ENCODE data around the gene LRP11.
"Not testable (repeated sequence)": the region's sequence is repeated elsewhere in the genome, so short reads cannot be mapped to it uniquely, and the experiment has no call there.

LRP11 gene

GRCh38 chr6:149897855-149898744, 33.9 kb upstream of the LRP11 start, which contains the start of gene RAET1E:
TSS of gene RAET1E (minus strand) at chr6:149898113. CDS start at chr6:149890901, 7,212 bp downstream.
- no peak for DNase-seq (ENCODE audit: low spot score)

DNA sequence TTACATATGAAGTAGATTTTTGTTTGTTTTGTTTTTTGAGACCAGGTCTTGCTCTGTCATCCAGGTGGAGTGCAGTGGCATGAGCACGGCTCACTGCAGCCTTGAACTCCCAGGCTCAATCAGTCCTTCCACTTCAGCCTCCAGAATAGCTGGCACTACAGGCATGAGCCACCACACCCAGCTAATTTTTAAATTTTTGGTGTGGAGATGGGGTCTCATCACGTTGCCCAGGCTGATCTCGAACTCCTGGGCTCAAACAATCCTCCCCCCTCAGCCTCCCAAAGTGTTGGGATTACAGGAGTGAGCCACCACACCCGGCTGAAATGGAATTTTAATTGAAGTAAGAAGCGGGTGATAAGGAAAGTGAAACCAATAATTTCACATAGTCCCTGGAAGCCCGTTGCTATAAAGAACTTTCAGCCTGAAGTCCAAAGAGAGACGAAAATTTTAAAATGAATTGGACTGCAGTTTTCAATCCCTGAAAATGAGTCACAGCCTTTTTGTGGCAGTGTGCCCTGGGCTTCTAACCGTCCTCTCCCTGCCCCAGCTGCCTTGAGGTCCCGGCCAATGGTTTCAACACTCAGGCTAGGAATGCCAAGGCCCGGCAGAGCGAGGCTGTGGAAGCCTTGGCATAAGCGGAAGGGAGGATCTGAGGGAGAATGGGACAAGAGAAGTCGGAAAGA, 33.0 kb upstream of the LRP11 start:
- DNase-seq (ENCODE audit: low spot score) = peak; percentile 45

- no peak for DNase-seq (ENCODE audit: low spot score)
Measured at GRCh38 chr6:149896491-149896890, 32.3 kb upstream of the LRP11 start.

- DNase-seq (ENCODE audit: low spot score) = no peak
Measured at GRCh38 chr6:149895833-149896271, 31.7 kb upstream of the LRP11 start.

GRCh38 chr6:149895048-149895590, 31.0 kb upstream of the LRP11 start:
- DNase-seq (ENCODE audit: low spot score) = no peak

DNA sequence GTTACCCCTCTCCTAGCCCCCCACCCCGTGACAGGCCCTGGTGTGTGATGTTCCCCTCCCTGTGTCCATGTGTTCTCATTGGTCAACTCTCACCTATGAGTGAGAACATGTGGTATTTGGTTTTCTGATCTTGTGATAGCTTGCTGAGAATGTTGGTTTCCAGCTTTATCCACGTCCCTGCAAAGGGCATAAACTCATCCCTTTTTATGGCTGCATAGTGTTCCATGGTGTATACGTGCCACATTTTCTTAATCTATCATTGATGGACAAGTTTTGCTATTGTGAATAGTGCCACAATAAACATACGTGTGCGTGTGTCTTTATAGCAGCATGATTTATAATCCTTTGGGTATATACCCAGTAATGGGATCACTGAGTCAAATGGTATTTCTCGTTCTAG, 27.7 kb upstream of the LRP11 start:
- not testable (repeated sequence) for DNase-seq (ENCODE audit: low spot score)

DNA sequence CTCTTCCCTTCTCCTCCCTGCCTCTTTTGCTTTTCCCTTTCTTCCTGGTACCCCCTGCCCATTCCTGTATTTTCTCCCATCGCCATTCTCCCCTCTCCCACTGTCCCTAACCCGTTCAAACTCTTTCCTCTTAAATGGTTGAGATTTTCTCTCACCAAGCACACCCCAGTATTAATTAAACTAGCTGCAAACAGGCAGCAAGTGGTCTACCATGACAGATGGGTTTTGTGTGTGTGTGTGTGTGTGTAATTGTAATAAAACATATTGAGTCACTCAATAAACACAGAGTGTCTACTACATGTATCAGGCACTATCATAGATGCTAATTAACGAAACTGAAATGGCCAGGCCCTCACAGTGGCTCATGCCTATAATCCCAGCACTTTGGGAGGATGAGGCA, 27.1 kb upstream of the LRP11 start:
- DNase-seq (ENCODE audit: low spot score) = no peak

DNA sequence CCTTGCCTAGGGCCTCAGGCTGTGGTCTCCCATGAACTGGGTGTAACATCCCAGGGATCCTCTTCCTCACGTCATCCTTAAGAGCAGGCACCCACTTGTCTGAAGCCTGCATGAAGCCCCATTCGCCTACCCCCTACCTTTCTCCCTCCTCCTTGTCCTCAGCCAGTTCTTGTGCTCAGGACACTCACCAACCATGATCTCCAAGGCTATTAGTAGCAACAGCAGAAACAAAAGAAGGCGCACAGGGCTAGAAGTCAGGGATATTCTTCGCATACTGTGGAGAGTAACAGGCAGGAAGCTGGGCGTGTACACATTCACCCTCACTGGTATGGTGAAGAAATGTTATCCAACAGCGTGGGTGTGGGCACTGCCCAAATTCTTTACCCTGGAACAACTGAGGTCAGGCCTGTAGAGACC, 26.5 kb upstream of the LRP11 start:
- DNase-seq (ENCODE audit: low spot score) = no peak

DNA sequence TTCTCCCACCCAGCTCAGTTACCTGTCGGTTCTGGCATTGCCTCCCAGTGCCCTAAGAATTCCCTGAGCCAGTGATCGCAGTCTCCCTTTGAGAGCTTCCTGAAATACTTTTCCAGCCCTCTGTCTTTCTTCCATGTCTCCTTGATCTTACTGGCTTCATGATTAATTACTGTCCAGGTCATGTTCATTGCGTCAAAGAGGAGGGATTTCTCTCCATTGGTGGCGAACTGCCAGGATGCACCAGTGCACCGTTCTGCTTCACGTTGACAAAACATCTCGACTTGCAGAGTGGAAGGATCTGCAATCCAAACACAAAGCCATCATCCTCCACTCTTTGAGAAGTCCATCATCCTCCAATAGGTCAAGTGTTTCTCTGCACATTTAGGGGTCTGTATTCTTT, 25.2 kb upstream of the LRP11 start:
- DNase-seq (ENCODE audit: low spot score) = no peak

GRCh38 chr6:149888659-149889058, 24.5 kb upstream of the LRP11 start:
- DNase-seq (ENCODE audit: low spot score) = no peak

- no peak for DNase-seq (ENCODE audit: low spot score)
Measured at GRCh38 chr6:149888093-149888492, 23.9 kb upstream of the LRP11 start.

GRCh38 chr6:149887343-149887742, 23.2 kb upstream of the LRP11 start:
- no peak for DNase-seq (ENCODE audit: low spot score)

DNA sequence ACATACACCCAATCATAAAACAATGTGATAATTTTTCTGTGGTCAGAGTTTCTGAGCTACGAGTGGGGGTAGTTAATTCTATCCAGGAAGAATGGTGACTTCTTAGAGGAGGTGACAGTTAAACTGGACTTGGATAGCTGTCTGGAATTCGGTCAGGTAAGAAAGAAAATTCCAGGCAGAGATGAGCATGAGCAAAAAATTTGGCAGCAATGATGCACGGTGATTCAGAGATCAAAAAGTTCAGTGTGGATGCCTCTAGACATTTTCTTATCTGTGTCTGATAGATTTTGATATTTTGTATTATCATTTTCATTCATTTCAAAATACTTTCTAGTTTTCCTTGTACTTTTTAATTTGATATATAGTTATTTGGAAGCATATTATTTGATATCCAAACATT, 21.7 kb upstream of the LRP11 start:
- DNase-seq (ENCODE audit: low spot score) = no peak

- no peak for DNase-seq (ENCODE audit: low spot score)
Measured at GRCh38 chr6:149884617-149885016, 20.5 kb upstream of the LRP11 start.

DNA sequence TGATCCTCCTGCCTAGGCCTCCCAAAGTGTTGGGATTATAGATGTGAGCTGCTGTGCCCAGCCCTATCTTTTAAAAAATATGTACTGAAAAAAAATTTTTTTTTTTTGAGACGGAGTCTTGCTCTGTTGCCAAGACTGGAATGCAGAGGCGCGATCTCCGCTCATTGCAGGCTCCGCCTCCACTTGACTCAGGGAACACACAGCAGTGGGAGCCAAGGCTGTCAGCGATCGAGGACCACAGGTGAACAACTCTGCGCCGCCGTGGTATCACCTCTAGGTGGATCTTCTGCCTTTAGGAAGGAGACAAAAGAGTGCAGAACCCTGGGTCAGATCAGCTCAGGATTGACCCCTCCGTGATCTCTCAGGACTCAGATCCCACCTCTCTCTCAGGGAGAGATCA, 20.1 kb upstream of the LRP11 start:
- no peak for DNase-seq (ENCODE audit: low spot score)

- no peak for DNase-seq (ENCODE audit: low spot score)
Measured at GRCh38 chr6:149881860-149882259, 17.7 kb upstream of the LRP11 start.

DNA sequence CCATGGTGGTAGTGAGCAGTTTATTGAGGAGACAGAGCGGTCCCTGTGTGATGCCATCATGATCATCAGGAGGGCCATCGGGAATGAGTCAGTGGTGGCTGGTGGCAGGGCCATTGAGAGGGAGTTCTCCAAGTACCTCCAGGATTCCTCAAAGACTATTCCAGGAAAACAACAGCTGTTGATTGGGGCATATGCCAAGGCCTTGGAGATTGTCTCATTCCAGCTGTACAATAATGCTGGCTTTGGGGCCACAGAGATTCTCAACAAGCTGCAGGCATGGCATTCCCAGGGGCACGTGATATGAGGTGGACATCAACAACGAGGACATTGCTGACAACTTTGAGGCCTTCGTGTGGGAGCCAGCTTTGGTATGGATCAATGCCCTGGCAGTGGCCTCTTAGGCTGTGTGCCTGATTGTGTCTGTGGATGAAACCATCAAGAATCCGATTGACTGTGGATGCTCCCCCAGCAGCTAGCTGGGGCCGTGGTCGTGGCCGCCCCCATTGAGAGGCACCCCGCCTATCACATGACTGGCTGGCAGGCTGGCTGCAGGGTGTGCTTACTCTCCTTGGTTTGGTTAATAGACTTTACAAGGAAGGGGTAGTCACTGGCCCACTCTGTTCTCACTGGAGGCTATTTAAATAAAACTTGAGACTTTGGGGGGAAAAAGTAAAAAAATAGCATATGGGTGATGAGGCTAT, 17.1 kb upstream of the LRP11 start:
- no peak for DNase-seq (ENCODE audit: low spot score)

GRCh38 chr6:149877659-149878058, 13.5 kb upstream of the LRP11 start:
- no peak for DNase-seq (ENCODE audit: low spot score)

DNA sequence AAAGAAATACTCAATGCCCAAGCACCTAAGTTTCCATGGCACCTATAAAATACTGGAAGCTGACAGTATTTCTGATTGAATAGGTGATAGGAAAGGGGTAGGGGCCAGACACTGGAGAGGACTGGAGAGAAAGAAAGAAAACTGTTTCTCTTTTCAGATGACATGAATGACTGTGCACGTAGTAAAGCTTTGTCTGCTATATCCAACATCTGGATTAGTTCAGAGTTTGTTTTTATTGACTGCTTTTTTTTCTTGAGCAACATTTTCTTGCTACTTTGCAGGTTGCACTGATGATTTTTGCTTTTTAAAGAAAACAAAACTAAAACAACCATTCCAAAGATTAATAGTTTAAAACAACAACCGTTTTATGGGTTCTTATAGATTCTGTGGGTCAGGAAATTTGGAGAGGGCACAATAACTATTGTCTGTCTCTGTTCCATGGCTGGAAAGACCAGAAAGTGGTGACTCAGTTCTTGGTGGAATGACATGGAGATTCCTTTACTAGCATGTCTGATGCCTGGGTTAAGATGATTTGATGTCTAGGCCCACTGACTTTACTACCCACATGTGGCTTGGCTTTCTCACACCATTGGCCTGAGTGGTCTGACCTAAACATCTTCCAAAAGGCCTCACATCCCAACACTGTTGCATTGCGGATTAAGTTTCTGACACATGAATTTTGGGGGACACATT, 12.2 kb upstream of the LRP11 start:
- DNase-seq (ENCODE audit: low spot score) = no peak

DNA sequence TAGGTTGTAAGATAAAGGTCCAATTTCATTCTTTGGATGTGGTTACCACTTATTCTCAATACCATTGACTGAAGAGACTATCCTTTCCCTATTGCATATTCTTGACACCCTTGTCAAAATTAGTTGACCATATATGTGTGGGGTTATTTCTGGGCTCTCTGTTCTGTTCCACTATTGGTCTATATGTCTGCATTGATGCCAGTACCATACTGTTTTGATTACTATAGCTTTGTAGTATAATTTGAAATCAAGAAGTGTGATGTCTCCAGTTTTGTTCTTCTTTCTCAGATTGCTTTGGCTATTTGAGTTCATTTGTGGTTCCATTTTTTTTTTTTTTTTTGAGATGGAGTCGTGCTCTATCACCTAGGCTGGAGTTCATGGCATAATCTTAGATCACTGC, 8.1 kb upstream of the LRP11 start:
- DNase-seq (ENCODE audit: low spot score) = no peak

- DNase-seq (ENCODE audit: low spot score) = no peak
Measured at GRCh38 chr6:149871182-149871581, 7.0 kb upstream of the LRP11 start.
